ENCODE measurements around the gene GCNT4.

GCNT4 gene

DNA sequence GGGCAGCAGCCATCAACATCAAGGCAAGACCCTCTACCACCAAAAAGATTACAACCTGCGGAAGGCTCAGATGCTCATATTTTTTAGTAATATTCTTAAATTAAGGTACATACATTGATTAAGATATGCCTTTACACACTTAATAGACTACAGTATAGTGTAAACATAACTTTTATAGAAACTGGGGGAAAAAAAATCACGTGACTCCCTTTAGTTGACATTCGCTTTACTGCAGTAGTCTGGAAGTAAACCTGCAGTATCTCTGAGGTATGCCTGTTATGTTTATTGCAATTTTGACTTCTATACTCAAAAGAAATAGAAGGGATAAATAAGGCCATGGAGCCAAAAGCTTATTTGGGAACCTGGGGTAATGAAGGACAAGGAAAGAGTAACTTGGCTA, 15.1 kb upstream of the GCNT4 start:
- no CpG with 5 or more reads among the region's 3 CpGs for WGBS (ENCODE audit: insufficient coverage, insufficient read length)
- H3K9me3 ChIP-seq (ENCODE audit: control insufficient read depth, insufficient read depth, low read length) = no peaks in the 10 kb centered on the region
- no peaks in the 10 kb centered on the region for H3K36me3 ChIP-seq (ENCODE audit: control insufficient read depth, insufficient read depth, low read length)
- DNase-seq (ENCODE audit: low read depth, low spot score) = no peak
- no peak overlapping the region for H3K4me3 ChIP-seq (ENCODE audit: low read length)
- H3K27me3 ChIP-seq (ENCODE audit: control insufficient read depth, insufficient read depth, low read length) = no peaks in the 10 kb centered on the region
- H3K4me1 ChIP-seq (ENCODE audit: control insufficient read depth, insufficient read depth, low read length) = no peaks in the 10 kb centered on the region
- no peak overlapping the region for H3K27ac ChIP-seq (ENCODE audit: low read length)

DNA sequence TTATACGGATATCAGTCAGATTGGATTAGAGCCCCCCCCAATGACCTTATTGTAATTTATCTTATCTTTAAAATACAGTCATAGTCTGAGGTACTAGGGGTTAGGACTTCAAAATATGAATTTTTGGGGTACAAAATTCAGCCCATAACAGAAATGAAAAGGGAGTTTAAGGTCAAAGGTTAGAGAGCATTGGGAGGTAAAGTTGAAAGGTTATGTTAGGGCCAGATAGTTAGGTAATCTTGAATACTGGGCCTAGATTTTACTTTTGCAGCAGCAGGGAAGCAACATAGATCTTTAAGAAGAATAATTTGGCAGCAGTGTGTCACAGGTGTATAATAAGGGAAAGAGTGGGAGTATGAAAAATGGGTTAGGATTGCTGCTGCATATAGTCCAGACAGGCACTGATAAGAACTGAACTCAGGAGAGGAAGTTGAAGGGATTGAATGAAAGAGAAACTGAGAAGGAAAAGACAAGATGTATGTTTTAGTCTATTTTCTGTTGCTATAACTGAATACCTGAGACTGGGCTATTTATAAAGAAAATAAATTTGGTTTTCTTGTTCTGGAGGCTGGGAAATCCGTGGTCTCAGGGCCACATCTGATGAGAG, 10.7 kb upstream of the GCNT4 start:
- H3K36me3 ChIP-seq (ENCODE audit: control insufficient read depth, insufficient read depth, low read length) = no peaks in the 10 kb centered on the region
- WGBS (ENCODE audit: insufficient coverage, insufficient read length) = no CpG with 5 or more reads among the region's 2 CpGs
- DNase-seq (ENCODE audit: low read depth, low spot score) = no peak
- H3K4me1 ChIP-seq (ENCODE audit: control insufficient read depth, insufficient read depth, low read length) = peaks cover 2% of the 10 kb centered on the region; the same call in 1 of the 2 replicates
- no peaks in the 10 kb centered on the region for H3K27me3 ChIP-seq (ENCODE audit: control insufficient read depth, insufficient read depth, low read length)
- no peak overlapping the region for H3K4me3 ChIP-seq (ENCODE audit: low read length)
- H3K9me3 ChIP-seq (ENCODE audit: control insufficient read depth, insufficient read depth, low read length) = no peaks in the 10 kb centered on the region
- H3K27ac ChIP-seq (ENCODE audit: low read length) = no peak overlapping the region

DNA sequence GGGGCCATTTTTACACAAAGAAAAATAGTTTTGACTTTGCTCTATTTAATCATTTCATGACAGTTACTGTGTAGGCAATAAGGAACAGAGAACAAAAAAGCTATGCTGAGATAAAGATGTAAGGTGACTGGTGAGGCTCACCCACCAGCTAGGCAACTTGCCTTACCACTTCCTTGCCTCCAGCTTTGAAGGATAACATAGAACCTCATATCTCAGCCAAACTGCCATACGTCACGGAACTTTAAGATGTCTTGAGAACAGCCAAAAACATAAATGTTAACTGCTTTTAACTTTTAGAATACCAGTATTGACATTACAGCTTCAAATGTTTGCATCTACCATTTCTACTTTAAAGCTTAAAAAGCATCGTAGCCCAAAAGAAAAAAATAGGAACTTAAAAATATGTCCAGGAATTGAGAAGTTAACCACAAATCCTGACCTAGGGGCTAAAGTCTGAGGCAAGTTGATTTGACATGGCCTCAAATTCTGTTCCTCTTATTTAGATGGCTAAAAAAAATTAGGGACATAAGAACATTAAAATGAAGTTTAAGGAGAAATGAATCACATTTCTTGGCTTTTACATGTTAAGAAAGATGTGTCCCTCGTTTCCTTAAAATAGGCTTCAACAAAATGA, 7.7 kb upstream of the GCNT4 start:
- DNase-seq (ENCODE audit: low read depth, low spot score) = no peak
- H3K4me3 ChIP-seq (ENCODE audit: low read length) = no peak overlapping the region
- H3K27me3 ChIP-seq (ENCODE audit: control insufficient read depth, insufficient read depth, low read length) = no peaks in the 10 kb centered on the region
- no peaks in the 10 kb centered on the region for H3K9me3 ChIP-seq (ENCODE audit: control insufficient read depth, insufficient read depth, low read length)
- H3K36me3 ChIP-seq (ENCODE audit: control insufficient read depth, insufficient read depth, low read length) = no peaks in the 10 kb centered on the region
- no CpG with 5 or more reads among the region's 4 CpGs for WGBS (ENCODE audit: insufficient coverage, insufficient read length)
- H3K27ac ChIP-seq (ENCODE audit: low read length) = no peak overlapping the region
- peaks cover 2% of the 10 kb centered on the region; the same call in 1 of the 2 replicates for H3K4me1 ChIP-seq (ENCODE audit: control insufficient read depth, insufficient read depth, low read length)

DNA sequence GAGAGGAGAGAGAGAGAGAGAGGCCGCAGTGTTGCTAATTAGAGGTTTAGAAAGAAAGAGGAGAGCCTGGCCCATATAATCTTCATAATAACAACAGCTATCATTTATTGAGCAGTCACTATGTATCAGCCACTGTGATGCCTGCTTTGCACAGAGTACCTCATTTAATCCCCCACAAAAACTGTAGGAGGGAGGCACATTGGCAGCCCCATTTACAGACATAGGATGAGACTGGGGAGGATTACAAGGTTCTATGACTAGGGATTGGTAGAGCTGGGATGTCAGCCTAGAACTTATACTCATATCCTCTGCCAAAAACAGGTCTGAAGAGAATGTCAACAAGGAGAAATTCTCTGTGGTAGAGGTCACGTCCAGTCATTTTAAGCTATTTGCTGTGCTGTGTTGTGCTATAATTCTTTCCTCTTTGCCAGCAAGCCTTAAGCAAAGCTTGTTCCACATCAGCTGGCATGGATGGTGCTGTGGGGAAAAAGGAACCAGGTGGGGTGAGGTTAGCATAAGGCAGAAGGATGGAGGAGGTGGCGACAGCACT, 6.7 kb upstream of the GCNT4 start:
- WGBS (ENCODE audit: insufficient coverage, insufficient read length) = no CpG with 5 or more reads among the region's 3 CpGs
- no peak overlapping the region for H3K4me3 ChIP-seq (ENCODE audit: low read length)
- H3K27me3 ChIP-seq (ENCODE audit: control insufficient read depth, insufficient read depth, low read length) = no peaks in the 10 kb centered on the region
- peaks cover 3% of the 10 kb centered on the region; the same call in 1 of the 2 replicates for H3K4me1 ChIP-seq (ENCODE audit: control insufficient read depth, insufficient read depth, low read length)
- no peak overlapping the region for H3K27ac ChIP-seq (ENCODE audit: low read length)
- H3K9me3 ChIP-seq (ENCODE audit: control insufficient read depth, insufficient read depth, low read length) = no peaks in the 10 kb centered on the region
- no peak for DNase-seq (ENCODE audit: low read depth, low spot score)
- H3K36me3 ChIP-seq (ENCODE audit: control insufficient read depth, insufficient read depth, low read length) = no peaks in the 10 kb centered on the region

DNA sequence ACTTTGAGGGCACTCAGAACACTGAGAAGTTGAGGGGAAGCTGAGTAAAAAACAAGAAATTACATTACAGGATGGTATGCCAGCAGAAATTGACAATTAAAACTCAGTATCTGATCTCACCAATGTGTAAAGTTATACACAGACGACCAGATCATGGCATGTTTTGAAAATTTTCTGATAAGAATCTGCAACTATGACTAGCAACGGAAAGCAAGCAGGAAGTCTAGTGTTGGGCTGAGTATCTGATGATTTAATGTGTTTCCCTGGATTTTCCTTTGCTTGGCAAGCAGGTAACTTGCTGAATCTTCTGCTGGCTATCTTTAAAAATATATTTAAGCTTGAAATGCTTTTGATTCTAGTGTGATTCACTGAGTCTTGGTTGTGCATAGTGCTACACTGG, 5.2 kb upstream of the GCNT4 start:
- no peaks in the 10 kb centered on the region for H3K9me3 ChIP-seq (ENCODE audit: control insufficient read depth, insufficient read depth, low read length)
- H3K4me3 ChIP-seq (ENCODE audit: low read length) = no peak overlapping the region
- no peaks in the 10 kb centered on the region for H3K36me3 ChIP-seq (ENCODE audit: control insufficient read depth, insufficient read depth, low read length)
- H3K27ac ChIP-seq (ENCODE audit: low read length) = no peak overlapping the region
- no peaks in the 10 kb centered on the region for H3K27me3 ChIP-seq (ENCODE audit: control insufficient read depth, insufficient read depth, low read length)
- WGBS (ENCODE audit: insufficient coverage, insufficient read length) = no CpG with 5 or more reads among the region's 2 CpGs
- no peak for DNase-seq (ENCODE audit: low read depth, low spot score)
- peaks cover 3% of the 10 kb centered on the region; the same call in 1 of the 2 replicates for H3K4me1 ChIP-seq (ENCODE audit: control insufficient read depth, insufficient read depth, low read length)

DNA sequence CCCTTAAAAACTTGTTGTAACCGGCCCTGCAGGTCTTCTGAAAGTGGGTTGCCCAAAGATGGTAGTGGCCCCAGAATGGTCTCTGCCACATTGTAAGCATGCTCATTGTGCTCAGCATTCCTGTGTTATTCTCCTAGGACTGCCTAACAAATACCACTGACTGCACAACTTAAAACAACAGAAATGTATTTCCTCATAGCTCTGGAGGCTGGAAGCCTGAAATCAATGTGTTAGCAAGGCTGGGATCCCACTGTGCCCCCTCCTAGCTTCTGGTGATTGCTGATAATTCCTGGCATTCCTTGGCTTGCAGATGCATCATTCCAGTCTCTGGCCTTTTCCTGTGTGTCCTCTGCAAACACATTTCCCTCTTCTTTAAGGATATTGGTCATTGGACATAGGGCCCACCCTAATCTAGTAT, 3.4 kb upstream of the GCNT4 start:
- DNase-seq (ENCODE audit: low read depth, low spot score) = peak; percentile 90
- Histone ChIP-seq H3K4me3 (ENCODE audit: low read length) (no peak overlapping the region), H3K27me3 (ENCODE audit: control insufficient read depth, insufficient read depth, low read length) (no peaks in the 10 kb centered on the region), H3K4me1 (ENCODE audit: control insufficient read depth, insufficient read depth, low read length) (peaks cover 10% of the 10 kb centered on the region; the same call in 1 of the 2 replicates), H3K9me3 (ENCODE audit: control insufficient read depth, insufficient read depth, low read length) (no peaks in the 10 kb centered on the region), H3K27ac (ENCODE audit: low read length) (no peak overlapping the region), H3K36me3 (ENCODE audit: control insufficient read depth, insufficient read depth, low read length) (no peaks in the 10 kb centered on the region)
- no CpG with 5 or more reads among the region's 1 CpG for WGBS (ENCODE audit: insufficient coverage, insufficient read length)

DNA sequence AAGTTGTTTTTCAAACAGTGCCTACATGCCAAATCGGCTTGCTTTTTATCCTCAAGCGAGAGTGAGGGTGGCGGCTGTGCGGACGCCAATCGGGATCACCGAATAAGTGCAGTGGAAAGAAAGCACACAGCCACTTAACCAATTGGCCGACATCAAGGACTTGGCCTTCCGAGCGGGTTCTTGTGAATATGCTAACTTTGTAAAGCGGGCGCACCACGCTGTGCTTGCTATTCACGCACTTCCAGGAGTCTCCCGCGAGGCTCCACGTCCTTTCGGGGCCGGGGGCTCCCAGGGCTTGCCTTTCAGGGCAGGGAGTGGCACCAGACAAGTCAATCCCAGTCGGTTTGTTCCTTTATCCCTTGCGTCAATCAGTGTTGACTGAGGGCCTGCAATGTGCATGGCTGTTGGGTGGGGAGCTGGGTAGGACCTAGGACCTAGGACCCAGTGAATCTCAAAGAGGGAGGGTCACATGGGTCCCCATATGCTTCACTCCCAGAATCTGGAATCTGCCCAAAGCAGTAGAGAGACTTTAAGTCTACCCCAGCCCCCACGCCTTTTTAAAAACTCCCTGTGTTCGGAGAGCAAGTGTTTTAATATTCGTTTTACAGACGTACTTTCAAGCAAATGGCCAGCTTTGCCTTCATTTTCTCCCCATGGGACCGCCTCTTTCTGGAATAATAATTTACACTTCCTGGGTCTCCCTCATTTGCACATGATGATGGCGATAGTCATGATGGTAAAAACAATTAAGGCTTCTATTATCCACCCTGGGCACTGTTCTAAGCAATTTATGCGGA, 2.0 kb upstream of the GCNT4 start:
- WGBS (ENCODE audit: insufficient coverage, insufficient read length) = no CpG with 5 or more reads among the region's 28 CpGs
- no peak for DNase-seq (ENCODE audit: low read depth, low spot score)
- H3K27ac ChIP-seq (ENCODE audit: low read length) = no peak overlapping the region

DNA sequence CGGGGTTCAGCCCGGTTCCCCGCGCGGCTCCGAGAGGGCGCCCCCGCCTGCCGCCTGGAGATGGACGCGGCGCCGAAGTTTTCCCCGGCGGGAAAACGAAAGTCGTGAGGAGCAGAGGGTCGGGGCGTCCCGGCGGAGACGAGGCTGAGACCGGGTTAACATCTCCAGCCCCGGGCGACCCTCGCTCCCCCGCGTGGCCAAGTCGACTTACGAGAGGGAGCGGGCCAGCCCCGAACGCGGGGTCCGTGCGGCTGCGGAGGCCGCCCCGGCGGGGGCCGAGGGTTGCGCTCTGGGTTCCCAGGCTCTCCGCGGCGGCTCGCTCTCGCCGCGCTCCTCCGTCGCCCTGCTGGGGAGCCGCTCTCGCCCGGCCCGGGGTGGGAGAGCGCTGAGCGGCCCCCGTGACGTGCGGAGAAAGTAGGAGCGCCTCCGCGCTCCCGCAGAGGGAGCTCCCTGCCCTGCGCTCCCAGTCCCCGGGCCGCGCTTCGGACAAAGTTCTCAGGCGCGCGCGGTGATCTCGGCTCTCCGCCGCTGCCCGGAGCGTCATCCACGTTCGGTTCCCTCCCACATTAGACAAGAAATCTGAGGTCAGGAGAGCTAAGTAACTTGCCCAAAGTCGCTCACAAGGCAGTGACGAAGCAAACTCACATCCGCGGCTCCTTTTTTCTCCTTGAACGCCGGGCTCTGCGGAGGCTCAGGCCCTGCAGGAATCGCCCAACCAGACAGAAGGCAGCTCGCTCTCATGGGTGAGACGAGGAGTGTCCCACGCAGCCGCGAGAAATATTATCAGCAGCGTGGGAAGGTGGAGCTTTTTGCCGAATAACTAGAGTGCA, 1.2 kb upstream of the GCNT4 start:
- Histone ChIP-seq H3K36me3 (ENCODE audit: control insufficient read depth, insufficient read depth, low read length) (no peaks in the 10 kb centered on the region), H3K4me3 (ENCODE audit: low read length) (peak overlapping the region; percentile 76), H3K27ac (ENCODE audit: low read length) (no peak overlapping the region), H3K27me3 (ENCODE audit: control insufficient read depth, insufficient read depth, low read length) (no peaks in the 10 kb centered on the region), H3K9me3 (ENCODE audit: control insufficient read depth, insufficient read depth, low read length) (no peaks in the 10 kb centered on the region), H3K4me1 (ENCODE audit: control insufficient read depth, insufficient read depth, low read length) (peaks cover 10% of the 10 kb centered on the region; the same call in 1 of the 2 replicates)
- no peak for DNase-seq (ENCODE audit: low read depth, low spot score)
- WGBS (ENCODE audit: insufficient coverage, insufficient read length) = no CpG with 5 or more reads among the region's 95 CpGs

More for the DNA sequence above, 2.0 kb upstream of the GCNT4 start:
- Histone ChIP-seq H3K27me3 (ENCODE audit: control insufficient read depth, insufficient read depth, low read length) (no peaks in the 10 kb centered on the region), H3K4me3 (ENCODE audit: low read length) (peak overlapping the region; percentile 76; the same call in 1 of the 2 replicates), H3K9me3 (ENCODE audit: control insufficient read depth, insufficient read depth, low read length) (no peaks in the 10 kb centered on the region), H3K36me3 (ENCODE audit: control insufficient read depth, insufficient read depth, low read length) (no peaks in the 10 kb centered on the region), H3K4me1 (ENCODE audit: control insufficient read depth, insufficient read depth, low read length) (peaks cover 12% of the 10 kb centered on the region; the same call in 1 of the 2 replicates)

DNA sequence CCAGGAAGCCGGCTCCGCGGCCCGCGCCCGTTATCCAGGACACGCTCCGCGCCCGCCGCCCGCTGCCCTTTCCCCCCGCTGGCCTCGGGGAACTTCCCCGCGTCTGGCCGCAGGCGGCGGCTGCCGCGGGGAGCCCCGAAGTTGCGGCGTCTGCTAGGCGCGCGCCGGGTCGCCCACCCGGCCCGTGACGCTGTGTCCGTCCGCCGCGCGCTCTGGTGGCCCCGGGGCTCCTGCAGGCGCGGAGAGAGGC, 621 bp upstream of the GCNT4 start:
- Histone ChIP-seq H3K27ac (ENCODE audit: low read length) (no peak overlapping the region), H3K4me3 (ENCODE audit: low read length) (peak overlapping the region; percentile 76)

More for the DNA sequence above, 621 bp upstream of the GCNT4 start:
- peaks cover 10% of the 10 kb centered on the region; the same call in 1 of the 2 replicates for H3K4me1 ChIP-seq (ENCODE audit: control insufficient read depth, insufficient read depth, low read length)
- no peaks in the 10 kb centered on the region for H3K27me3 ChIP-seq (ENCODE audit: control insufficient read depth, insufficient read depth, low read length)
- no peak for DNase-seq (ENCODE audit: low read depth, low spot score)
- H3K9me3 ChIP-seq (ENCODE audit: control insufficient read depth, insufficient read depth, low read length) = no peaks in the 10 kb centered on the region
- H3K36me3 ChIP-seq (ENCODE audit: control insufficient read depth, insufficient read depth, low read length) = no peaks in the 10 kb centered on the region
- no CpG with 5 or more reads among the region's 40 CpGs for WGBS (ENCODE audit: insufficient coverage, insufficient read length)

Measured in iPS DF 6.9 (cell line).